SW 1271 (cell line): ENCODE data around the gene FGFBP2.

Source experiments
- DNase-seq, 2 experiments: peaks; one replicate each; lab custom pipeline; 2025; lab: John Stamatoyannopoulos, UW

Gene FGFBP2

GRCh38 chr4:15968551-15969300 lies 5.8 kb upstream of the FGFBP2 start:
- DNase-seq = no peak

- DNase-seq = no peak
These were observed 2.4 kb upstream of the FGFBP2 start for GRCh38 chr4:15965325-15965724.

GRCh38 chr4:15964159-15964558 lies 1.2 kb upstream of the FGFBP2 start:
- no peak for DNase-seq

GRCh38 chr4:15963576-15963975 lies 601 bp upstream of the FGFBP2 start:
- no peak for DNase-seq

- no peak for DNase-seq
These were observed 1.0 kb downstream of the FGFBP2 start for GRCh38 chr4:15961781-15962510.

GRCh38 chr4:15958562-15958961 lies 4.4 kb downstream of the FGFBP2 start:
- DNase-seq = no peak

- peak; percentile 48 to 65 for DNase-seq
These were observed 6.7 kb downstream of the FGFBP2 start for GRCh38 chr4:15956179-15956850.

- DNase-seq = no peak
These were observed 7.3 kb downstream of the FGFBP2 start for GRCh38 chr4:15955670-15956069.

GRCh38 chr4:15953625-15954024 lies 9.3 kb downstream of the FGFBP2 start:
- no peak for DNase-seq

GRCh38 chr4:15951781-15952180 lies 11.2 kb downstream of the FGFBP2 start:
- DNase-seq = no peak

- DNase-seq = no peak
These were observed 14.1 kb downstream of the FGFBP2 start for GRCh38 chr4:15948826-15949225.

- no peak for DNase-seq
These were observed 15.3 kb downstream of the FGFBP2 start for GRCh38 chr4:15947684-15948083.

- no peak for DNase-seq
These were observed 17.5 kb downstream of the FGFBP2 start for GRCh38 chr4:15945516-15945915.

GRCh38 chr4:15944895-15945294 lies 18.1 kb downstream of the FGFBP2 start:
- no peak for DNase-seq

GRCh38 chr4:15942283-15942682 lies 20.7 kb downstream of the FGFBP2 start:
- no peak for DNase-seq

- DNase-seq = no peak
These were observed 24.3 kb downstream of the FGFBP2 start, which contains the start of gene FGFBP1 for GRCh38 chr4:15938640-15939039. FGFBP1 (minus strand) TSS chr4:15938740; CDS start chr4:15936632, 2,108 bp downstream.

- no peak for DNase-seq
These were observed 24.8 kb downstream of the FGFBP2 start for GRCh38 chr4:15938182-15938581.

- DNase-seq = no peak
These were observed 26.5 kb downstream of the FGFBP2 start for GRCh38 chr4:15936495-15936894.

- DNase-seq = no peak
These were observed 27.2 kb downstream of the FGFBP2 start for GRCh38 chr4:15935504-15936402.

GRCh38 chr4:15934259-15934658 lies 28.7 kb downstream of the FGFBP2 start:
- DNase-seq = no peak

- DNase-seq = no peak
These were observed 31.3 kb downstream of the FGFBP2 start for GRCh38 chr4:15931451-15932210.
